ENCODE measurements around the gene TMOD1.
"Not testable (repeated sequence)": the region's sequence is repeated elsewhere in the genome, so short reads cannot be mapped to it uniquely, and the experiment has no call there.

The TMOD1 gene

DNA sequence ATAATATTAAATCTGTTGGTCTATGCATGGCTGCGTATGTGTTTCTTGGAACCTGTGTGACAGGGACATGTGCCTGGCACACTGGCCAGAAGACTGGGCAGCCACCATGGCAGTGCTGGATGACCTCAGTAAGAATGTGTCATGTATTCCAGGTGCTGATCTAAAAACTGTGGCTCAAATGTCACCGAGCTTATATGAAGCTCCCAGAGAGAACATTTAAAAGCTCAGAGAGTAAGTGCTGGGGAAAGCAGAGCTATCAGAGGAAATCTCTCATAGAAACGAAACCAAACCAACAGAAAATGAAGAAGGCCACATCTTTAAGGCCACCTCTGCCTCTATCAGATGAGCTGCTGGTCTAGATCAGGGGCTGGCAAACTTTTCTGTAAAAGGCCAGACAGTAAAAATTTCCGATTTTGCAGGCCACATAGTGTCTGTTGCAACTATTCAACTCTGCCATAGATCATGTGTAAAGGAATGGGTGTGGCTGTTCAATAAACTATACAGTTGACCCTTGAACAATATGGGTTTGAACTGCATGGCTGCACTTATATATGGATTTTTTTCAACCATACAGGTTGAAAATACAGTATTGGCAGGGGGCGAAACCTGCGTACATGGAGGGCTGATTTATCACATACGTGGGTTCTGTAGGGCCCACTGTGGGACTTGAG lies 99.9 kb downstream of the TMOD1 start:
- no peak for DNase-seq

DNA sequence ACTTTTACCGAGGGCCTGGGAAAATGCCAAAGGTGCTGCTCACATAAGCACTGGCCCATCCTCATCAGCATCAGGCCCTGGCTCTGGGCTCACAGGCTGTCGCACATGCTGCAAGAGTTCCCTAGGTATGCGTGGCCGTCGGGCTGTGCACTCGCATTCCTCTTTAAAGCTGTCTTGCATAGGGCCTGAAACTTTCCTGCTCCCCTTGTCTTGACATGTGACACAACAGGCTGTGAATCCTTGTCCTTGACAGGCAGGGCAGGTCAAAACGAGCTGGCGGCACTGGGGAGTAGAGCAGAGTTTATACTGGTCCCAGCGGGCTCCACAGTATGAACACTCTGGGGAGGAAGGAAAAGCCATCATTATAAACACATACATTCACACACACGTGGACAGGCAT lies 101.0 kb downstream of the TMOD1 start:
- no peak for DNase-seq

DNA sequence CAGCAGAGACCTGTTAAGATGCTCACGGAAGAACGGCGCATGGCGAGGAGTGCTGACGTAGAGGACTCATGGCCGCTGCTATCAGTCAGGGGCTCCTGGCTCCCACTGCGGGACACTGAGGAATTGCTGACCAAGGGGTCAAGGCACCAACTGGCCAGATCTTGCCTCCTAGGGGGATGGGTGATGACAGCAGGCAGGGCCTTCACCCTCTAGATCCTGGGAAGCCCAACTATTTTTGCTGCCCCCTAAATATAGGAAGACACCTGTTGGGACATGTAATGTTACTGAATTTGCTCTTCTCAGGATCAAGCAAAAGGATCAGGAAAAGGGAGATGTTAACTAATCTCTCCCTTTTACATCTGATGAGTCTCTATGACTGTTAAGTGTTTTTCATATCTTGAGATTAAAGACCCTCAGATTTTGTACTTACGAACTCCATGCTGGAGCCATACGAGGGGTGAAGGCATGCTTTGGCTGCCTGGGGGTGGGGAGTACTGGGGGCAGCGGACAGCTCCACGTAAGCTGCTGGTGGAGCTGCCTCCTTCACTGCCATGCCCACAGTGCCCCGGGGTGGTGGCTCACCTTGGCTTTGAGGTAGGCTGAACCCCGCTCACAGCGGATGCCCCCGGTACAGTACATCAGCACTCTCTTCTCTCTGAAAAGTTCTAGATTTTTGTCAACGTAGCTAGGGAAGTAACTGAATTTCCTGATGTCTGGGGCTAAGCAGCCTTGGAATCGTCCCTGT lies 103.6 kb downstream of the TMOD1 start:
- no peak for DNase-seq

DNA sequence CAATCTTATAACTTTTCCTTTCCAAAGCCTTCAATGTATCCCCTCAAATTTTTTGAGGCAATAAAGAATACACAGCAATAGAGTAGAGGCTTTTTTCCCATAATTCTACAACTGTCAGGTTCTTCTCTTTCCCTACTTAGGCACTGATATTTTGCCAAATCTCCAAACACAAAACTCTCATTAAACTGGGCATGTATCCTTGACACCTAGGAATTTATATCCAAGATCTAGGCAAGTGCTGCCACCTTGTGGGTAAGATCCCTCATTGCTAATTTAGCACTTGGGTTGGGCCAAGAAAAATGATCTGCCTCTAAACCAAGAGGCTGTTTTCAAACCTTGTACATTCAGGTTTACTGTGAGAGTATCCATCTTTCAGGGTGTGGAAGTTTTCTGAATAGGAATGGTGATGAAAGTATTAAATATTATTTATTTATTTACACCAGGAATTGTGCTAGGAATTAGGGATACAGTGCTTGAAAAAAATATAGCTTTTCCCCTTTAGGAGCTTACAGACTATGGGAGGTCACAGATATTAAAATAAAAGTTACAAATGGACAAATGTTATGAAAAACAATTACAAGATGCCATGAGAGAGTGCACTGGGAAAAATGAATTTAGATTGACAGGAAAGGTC lies 114.1 kb downstream of the TMOD1 start:
- DNase-seq = peak in 1 of 2 experiments; percentile 53

DNA sequence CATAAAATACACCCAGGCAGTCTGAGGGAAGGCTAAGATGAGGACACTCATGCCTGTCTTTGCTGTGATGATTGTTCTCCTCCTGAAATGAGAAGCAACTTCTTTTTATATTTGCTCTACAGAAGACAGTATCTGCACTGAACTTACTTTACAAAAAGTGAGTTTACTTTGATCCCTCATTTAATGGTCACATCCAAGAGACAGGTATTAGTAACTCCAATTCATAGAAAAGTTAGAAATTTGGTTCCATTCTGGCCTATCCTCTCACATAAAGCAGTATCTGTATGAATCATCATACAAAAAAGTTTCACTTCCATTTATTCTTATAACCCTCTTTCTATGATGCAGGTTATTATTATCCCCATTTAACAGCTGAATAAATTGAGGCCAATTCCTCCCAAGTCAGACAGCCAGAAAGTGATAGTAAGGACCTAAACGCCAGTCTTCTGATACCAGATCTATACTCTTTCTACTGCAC lies 116.5 kb downstream of the TMOD1 start:
- no peak for DNase-seq

DNA sequence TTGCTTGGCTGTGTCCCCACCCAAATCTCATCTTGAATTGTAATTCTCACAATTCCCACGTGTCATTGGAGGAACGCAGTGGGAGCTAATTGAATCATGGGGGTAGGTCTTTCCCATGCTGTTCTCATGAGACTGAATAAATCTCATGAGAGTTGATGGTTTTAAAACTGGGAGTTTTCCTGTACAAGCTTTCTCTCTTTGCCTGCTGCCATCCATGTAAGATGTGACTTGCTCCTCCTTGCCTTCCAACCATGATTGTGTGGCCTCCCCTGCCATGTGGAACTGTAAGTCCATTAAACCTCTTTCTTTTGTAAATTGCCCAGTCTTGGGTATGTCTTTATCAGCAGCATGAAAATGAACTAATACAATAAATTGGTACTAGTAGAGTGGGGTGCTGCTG lies 118.6 kb downstream of the TMOD1 start:
- not testable (repeated sequence) for DNase-seq

DNA sequence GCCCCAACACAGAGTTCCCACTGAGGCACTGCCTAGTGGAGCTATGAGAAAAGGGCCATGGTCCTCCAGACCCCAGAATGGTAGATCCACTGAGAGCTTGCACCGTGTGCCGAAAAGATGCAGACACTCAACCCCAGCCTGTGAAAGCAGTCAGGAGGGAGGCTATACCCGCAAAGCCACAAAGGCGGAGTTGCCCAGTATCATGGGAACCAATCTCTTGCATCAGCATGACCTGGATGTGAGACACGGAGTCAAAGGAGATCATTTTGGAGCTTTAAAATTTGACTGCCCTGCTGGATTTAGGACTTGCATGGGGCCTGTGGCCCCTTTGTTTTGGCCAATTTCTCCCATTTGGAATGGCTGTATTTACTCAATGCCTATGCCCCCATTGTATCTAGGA lies 121.0 kb downstream of the TMOD1 start:
- DNase-seq = not testable (repeated sequence)

DNA sequence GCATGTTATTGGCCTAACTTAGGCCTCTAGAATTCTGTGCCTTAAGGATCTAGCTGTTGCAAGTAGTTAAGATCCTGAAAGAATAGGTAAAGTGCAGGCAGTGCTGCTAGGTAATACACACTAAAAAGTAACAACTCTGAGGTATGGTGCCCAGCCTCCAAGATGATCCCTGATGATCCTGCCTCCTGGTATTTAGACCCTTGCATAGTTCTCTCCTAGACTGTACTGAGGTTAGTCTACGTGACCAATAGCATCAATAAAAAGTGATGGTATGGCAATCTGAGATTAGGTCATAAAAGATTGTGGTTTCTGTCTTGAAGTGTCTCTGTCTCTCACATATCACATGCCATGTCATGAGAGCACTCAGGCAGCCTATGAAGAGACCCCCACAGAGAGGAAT lies 122.5 kb downstream of the TMOD1 start:
- no peak for DNase-seq

DNA sequence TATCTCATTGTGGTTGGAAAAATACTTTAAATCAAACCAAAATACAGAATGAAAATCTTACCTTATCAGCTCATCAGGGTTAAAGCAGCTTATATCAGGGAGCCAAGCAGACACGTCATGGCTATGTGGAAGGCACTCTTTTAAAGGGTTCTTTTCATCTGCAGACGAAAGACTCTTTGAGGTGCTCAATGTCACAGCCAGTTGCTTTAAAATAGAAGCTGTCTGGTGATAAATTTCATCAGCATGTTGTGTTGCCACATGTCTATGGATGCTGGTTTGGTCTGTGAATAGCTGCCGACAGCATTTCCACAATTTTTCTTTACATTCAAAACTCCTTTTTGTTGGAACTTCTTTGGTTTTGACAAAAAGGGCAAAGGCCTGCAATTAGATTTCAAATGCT lies 124.2 kb downstream of the TMOD1 start:
- DNase-seq = no peak

DNA sequence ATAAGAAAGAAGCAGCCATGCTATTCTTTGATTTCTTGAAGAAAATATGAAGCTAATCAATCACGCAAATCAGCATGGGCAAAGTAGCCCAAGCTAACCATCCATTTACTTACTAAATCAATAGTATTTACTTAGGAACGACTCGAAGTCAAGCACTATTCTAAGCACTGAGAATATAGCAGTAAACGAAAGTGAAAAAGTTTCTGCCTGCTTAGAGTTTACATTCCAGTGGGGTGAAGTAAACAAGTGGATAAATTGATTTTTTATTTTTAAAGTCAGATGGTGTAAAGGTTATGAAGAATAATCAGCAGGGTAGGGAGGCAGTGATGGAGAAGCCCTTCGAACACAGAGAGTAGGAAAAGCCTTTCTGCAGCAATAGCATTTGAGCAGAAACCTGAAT lies 126.2 kb downstream of the TMOD1 start:
- no peak for DNase-seq

DNA sequence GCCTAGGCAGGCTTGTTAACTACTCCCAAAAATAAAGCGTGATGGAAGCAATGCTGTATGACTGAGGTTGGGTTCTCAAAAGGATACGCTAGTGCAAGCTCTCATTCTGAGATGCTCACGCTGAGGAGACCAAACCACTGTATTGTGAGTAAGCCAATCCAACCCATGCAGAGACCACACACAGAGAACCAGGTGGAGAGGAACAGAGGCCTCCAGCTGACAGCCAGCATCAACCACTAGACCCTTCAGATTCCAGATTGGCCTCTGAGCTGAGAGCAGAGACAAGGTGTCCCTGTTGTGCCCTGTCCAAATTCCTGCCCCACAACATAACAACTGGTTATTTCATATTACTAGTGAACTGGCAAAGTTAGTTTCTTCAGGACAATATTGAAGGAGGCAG lies 127.2 kb downstream of the TMOD1 start:
- DNase-seq = no peak

DNA sequence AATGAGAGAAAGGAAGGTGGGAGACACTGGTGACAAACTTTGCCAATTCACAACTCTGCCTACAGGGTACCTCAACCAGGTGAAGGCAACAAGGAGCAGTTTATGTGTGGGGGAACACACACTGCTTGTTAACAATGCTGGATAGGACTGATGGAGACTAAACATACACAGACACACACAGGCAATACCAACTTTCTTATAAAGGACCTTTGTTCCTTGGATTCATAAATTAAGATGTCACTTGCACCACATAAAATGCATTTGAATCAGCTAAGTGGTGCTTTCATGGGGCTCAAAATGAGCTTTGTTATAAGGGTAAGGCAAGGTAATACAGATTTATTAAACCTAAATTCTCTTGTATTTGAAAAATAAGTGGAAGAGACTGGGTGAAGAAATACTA lies 127.7 kb downstream of the TMOD1 start:
- DNase-seq = no peak

DNA sequence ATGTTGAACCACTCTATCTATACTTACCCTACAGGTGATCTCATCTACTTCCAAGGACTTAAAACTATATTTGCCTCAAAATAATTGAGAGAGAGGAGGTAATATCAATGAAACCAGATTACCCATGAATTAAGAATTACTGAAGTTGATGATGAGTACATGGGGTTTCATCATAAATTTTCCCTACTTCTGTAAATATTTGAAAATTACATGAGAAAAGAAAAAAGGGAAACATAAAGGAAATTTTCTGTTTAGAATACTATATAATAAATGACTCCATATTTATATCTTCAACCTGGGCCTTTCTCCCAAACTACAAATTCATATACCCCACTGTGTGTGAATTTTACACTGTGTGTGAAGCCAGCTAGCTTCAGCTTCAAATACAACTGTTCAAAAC lies 129.1 kb downstream of the TMOD1 start:
- DNase-seq = no peak

DNA sequence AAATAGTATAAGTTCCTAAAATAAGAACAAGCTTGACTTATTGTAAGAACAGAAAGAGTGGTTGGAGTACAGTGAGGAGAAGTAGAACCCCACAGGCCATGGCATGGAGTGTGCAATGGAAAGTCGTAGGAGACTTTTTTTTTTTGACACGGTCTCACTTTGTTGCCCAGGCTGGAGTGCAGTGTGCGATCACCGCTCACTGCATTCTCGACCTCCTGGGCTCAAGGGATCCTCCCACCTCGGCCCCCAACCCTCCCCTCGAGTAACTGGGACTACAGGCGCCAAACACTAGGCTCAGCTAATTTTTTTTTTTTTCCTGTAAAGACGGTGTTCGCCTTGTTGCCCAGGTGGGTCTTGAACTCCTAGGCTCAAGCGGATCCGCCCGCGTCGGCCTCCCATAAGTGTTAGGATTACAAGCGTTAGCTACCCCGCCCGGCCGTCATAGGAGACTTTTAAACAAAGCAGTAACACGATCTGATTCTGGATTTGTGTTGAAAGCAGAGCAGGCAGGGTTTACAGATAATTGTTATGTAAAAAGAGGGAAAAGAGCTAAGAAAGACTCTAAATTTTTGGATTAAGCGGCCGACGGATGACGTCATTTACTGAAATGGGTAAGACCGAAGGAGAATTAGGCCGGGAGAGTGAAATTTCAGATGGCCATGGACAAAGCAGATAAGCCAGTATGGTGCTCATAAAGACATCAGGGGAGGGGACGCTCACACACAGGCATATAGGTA lies 130.9 kb downstream of the TMOD1 start:
- DNase-seq = no peak

DNA sequence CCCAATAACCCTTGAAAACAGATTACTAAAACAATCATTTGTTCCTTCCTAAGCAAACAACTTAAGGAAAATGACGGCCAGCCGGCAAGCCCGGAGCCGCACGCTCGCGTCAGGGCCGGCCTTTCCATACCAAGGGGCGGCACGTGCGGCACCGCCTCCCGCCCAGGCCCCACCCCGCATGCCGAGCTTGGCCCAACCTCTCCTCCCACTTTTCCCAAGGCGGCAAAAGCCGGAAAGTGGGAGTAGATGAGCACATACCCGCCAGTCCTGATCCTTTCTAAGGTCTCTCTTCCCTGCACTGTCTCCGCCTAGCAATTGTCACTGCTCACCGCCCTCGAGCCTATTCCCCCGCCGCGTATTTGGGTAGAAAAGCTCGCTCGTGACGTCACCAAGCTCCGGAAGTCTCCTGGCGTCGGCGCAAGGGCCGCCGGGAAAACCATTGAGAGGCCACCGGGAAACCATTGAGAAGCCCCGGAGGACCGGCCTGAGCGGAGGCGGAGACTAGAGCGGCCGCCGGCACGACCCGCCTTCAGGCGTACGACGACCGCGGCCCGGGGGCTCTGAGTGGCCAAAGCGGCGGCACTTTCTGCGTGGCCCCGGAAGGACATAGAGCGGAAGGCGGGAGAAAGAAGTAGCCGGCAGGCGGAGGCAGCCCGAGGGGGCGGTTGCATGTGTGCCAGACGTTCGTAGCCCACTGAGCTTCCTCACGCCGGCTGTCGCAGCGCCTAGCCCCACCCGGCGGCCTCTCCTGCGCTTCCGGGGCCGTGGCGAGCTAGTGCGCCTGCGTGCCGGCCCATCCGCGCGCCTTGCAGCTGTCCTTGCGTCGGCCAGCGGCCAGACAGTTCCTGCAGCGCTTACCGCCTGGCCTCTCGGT lies 131.8 kb downstream of the TMOD1 start, which contains the start of the genes NCBP1 and TSTD2:
NCBP1 (plus strand) TSS at position 837 of the 874 bp plus-strand sequence. CDS start 61 bp downstream, outside the sequence.
TSTD2 (minus strand) TSS at position 384 of the 874 bp plus-strand sequence. CDS start 5,806 bp downstream, outside the sequence.
- peak; percentile 79 to 89 for DNase-seq

DNA sequence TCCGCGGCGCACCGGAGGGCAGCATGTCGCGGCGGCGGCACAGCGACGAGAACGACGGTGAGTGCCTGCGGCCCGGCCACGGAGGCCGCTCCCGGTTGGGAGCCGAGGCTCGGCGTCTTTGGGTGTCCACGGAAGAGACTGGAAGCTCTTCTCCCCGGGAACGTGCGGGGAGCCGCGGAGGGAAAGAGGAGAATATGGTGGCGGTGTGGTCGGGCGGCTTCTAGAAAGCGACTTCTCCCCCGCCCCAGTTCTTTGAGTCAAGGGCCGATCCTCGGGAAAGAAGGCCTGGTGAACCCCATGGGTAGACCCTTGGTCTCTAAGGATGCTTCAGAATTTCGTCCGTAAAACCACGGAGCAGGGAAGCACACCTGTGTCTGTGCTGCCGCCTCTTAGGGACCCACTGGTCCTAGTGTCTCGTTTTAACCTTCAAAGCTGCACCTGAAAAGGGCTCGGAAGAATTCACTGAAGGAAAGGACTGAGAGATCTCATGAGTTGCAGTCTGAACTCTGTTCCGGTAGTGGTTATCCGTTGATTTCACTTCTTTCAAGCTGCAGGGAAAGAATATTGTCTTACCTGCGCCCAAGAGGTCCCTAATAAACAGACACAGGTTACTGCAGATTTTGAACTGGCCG lies 132.5 kb downstream of the TMOD1 start:
- peak in 1 of 2 experiments; percentile 68 for DNase-seq

DNA sequence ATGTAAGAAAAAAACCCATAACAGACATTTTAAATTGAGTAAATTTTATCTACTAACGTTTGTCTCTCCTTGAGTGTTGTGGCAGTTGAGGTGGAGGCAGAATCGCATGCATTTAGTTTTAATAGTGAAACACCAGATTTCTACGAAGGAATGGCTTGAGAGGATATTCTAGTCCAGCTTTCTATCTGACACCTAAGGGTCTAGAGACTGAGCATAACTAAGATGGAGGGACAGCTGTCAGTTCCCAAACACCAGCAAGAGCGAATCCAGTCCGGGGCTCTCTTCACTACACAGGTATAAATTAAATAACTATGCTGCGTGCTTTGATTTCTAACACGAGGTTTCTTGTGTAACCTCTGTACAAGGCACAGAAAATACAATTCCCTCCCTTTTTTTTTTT lies 133.6 kb downstream of the TMOD1 start:
- DNase-seq = no peak

DNA sequence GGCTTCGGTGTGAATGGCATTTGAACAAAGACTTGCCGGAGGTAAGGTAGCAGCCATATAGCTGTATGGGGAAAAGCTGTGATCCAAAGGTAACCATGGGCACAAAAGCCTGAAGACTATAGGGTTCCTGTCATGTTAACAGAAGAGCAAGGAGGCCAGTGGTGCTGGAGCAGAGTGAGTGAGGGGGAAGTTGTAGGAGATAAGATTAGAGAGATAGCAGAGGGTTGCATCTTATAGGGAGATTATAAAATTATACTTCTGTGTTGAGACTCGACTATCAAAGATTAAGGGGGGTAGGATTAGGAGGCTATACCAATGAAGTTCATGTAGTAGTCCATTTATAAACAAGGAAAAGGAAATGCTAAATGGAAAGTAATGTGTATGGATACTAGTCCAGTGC lies 135.4 kb downstream of the TMOD1 start:
- DNase-seq = no peak

DNA sequence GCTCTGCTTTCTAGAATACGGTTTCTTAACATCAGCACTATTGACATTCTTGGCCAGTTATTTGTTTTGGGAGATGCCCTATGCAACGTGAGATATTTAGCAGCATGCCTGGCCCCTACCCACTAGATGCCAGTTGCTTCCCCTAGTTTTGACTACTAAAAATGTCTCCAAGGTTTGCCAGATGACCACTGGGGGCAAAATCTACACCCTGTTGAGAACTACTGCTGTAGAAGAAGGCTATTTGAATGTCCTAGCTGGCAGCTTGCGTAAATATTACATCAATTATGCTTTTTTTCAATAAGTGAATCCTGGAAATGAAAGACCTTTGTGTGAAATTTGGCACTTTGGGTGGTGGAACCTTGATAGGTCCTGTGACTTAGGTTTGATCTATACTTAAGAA lies 137.2 kb downstream of the TMOD1 start:
- no peak for DNase-seq

DNA sequence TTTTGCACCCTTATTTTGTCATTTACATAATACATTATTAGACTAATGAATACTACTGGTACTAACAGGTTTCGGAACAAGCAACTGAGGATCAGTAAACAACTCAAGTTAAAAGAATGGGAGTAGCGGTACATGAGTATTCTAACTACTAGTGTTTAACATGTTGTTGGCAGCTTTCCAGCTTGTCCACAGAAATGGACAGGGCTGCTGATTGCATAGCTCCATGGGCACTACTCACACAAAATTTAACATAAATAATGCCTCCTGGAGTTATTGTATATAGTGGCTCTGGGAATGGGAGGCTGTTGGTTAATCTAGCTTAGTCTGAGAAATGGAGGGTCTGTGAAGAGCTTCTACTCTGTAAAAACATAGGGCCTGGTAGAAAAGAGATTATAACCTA lies 138.9 kb downstream of the TMOD1 start:
- no peak for DNase-seq

DNA sequence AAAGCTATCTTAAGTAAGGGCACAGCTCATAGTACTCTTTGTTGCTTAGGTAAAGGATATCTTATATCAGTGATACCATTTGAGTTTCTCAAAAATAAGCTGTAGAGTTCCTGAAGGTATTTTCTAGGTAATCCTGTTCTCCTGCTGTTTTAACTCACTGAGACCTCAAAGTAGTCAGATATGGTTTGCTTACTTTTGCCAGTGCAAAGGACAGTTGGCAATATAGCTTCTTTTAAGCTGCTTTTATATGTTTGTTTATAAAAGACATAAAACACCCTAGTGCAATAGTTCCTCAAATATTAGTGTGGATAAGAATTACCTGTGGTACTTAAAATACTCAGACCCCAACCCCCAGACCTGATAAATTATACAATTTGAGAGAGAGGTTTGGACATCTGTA lies 144.3 kb downstream of the TMOD1 start:
- no peak for DNase-seq

DNA sequence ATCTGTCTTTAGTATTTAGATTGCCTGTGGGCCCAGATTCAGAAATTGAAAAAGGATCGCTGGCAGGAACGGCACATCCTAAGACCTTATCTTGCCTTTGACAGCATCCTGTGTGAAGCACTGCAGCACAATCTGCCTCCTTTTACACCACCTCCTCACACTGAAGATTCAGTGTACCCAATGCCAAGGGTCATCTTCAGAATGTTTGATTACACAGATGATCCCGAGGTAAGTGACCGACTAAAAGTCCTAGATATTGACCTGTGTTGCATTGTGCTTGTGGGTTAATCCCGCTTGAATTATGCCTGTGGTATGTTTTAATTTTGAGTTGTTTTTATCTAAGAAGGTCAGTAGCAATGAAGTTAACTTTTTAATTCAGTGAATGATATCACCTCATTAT lies 146.5 kb downstream of the TMOD1 start:
- no peak for DNase-seq

All from cerebellar nuclear complex (tissue), 1 donor.